GM21447 (cell line): ENCODE results near the gene GTPBP10.

Experiments used
- ATAC-seq: cut with Tn5 transposase; IDR thresholded peaks from one replicate; pipeline ENCODE4 v1.9.1; 2021; ENCODE audit not compliant: unreplicated experiment

The GTPBP10 gene

DNA sequence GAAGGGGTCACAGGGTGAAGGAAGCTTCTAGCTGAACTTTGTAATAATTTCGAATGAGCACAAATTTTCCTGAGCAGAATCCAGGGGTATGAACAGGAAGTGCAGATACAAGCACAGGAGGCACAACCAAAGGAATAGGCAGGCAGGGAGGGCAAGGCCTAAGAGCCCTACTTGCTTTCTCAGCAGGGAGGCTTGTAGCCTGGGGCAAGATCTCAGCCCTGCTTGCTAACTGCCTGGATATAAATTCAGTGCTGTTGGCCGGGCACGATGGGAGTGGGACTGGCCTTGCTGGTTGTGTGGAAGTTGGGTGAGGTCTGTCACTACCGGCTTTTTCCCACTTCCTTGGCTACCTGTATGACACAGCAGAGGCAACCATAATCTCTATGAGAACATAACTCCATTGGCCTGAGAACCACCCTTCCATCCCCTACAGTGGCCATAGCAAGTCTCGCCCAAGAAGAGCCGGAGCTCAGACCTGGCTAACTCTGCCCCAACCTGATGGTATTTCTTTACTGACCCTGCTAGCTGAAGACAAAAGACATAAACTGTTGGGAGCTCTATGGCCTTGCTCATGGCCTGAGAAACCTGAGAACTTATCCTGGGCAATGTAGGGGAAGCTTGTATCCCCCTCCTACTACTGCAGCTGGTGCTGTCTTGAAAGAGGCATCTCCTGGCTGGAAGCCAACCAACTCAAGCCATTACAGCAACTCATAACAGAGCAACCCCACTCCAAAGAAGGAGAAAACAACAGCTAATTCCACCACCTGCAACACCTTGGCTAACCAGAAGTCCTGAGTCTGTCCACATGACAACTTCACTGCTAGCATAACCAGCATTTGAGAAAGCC lies 84.3 kb downstream of the GTPBP10 start:
- ATAC-seq = no peak

- no peak for ATAC-seq
Measured at GRCh38 chr7:90432752-90433151, 86.2 kb downstream of the GTPBP10 start.

GRCh38 chr7:90433221-90433620 lies 86.7 kb downstream of the GTPBP10 start:
- ATAC-seq = no peak
